Measurements from ENCODE around the gene GAS2.

GRCh38 chr11:22690871-22691270, 24.5 kb downstream of the GAS2 start:
- TF ChIP-seq ZNF350 (tag by site-specific recombination; IDR thresholded peaks at IDR 0.05) (no peak), CTCF (tag by site-specific recombination; IDR thresholded peaks at IDR 0.05) (no peak), ZNF280D (tag by site-specific recombination; IDR thresholded peaks at IDR 0.05) (no peak)
- TF ChIP-seq, protein P1, sequence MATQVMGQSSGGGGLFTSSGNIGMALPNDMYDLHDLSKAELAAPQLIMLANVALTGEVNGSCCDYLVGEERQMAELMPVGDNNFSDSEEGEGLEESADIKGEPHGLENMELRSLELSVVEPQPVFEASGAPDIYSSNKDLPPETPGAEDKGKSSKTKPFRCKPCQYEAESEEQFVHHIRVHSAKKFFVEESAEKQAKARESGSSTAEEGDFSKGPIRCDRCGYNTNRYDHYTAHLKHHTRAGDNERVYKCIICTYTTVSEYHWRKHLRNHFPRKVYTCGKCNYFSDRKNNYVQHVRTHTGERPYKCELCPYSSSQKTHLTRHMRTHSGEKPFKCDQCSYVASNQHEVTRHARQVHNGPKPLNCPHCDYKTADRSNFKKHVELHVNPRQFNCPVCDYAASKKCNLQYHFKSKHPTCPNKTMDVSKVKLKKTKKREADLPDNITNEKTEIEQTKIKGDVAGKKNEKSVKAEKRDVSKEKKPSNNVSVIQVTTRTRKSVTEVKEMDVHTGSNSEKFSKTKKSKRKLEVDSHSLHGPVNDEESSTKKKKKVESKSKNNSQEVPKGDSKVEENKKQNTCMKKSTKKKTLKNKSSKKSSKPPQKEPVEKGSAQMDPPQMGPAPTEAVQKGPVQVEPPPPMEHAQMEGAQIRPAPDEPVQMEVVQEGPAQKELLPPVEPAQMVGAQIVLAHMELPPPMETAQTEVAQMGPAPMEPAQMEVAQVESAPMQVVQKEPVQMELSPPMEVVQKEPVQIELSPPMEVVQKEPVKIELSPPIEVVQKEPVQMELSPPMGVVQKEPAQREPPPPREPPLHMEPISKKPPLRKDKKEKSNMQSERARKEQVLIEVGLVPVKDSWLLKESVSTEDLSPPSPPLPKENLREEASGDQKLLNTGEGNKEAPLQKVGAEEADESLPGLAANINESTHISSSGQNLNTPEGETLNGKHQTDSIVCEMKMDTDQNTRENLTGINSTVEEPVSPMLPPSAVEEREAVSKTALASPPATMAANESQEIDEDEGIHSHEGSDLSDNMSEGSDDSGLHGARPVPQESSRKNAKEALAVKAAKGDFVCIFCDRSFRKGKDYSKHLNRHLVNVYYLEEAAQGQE (tag by site-specific recombination; IDR thresholded peaks at IDR 0.05), result no peak
- TF ChIP-seq, protein P2, sequence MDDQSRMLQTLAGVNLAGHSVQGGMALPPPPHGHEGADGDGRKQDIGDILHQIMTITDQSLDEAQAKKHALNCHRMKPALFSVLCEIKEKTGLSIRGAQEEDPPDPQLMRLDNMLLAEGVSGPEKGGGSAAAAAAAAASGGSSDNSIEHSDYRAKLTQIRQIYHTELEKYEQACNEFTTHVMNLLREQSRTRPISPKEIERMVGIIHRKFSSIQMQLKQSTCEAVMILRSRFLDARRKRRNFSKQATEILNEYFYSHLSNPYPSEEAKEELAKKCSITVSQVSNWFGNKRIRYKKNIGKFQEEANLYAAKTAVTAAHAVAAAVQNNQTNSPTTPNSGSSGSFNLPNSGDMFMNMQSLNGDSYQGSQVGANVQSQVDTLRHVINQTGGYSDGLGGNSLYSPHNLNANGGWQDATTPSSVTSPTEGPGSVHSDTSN (CRISPR knock-in tag; IDR thresholded peaks at IDR 0.05), result no peak
